Cardiac fibroblast (primary cell): ENCODE measurements around the gene MST1.
"Not testable (repeated sequence)": the region's sequence is repeated elsewhere in the genome, so short reads cannot be mapped to it uniquely, and the experiment has no call there.

ENCODE experiments used
- DNase-seq, 2 donors: peaks; one replicate each; pipeline versions ENCODE4 v3.0.0 to v3.0.0-alpha.2; 2010; ENCODE audit warnings: low read depth in 2 of 2
- H3K4me3 ChIP-seq, 2 donors: replicated peaks in 1 of 2; 1 replicate in 1 of 2; 2 replicates in 1 of 2; pipeline ENCODE4 v1.5.1; 2011; ENCODE audit warnings: low read depth in 2 of 2, low read length in 2 of 2, mild to moderate bottlenecking in 2 of 2, moderate library complexity in 1 of 2
- TF ChIP-seq, protein P1 (sequence below): IDR thresholded peaks from one replicate; pipeline ENCODE4 v1.5.1; 2011; ENCODE audit warnings: low read depth, mild to moderate bottlenecking, low read length, inconsistent platforms

MST1 gene

DNA sequence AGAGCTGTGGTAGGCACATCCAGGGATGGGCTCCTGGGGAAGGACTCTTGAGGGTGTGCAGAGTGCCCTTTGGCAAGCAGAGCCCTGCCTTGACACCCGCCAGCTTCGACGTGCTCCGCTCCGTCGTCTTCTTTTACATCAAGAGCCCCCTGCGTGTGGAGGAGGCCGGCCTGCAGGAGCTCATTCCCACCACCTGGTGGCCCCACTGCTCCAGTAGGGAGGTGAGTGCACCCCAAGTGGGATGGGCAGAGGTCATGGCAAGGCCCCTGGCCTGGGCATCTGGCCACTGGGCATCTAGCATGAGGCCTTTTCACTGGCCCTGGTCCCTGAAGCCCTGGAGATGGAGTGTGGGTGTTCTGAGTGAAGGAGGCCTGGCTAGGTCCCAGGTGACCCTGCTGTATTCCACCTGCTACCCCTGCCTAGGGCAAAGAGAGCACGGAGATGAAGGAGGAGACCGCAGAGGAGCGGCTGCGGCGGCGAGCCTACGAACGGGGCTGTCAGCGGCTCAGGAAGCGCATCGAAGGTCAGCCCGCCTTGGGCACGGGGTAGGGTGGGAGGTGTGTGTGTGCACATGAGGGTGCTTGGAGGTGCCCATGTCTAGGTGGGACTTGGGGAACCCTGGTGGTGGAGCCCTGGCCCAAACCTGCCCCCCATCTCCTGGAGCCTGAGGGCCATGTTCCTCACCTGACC lies 12.3 kb upstream of the MST1 start:
- TF ChIP-seq, protein P1, sequence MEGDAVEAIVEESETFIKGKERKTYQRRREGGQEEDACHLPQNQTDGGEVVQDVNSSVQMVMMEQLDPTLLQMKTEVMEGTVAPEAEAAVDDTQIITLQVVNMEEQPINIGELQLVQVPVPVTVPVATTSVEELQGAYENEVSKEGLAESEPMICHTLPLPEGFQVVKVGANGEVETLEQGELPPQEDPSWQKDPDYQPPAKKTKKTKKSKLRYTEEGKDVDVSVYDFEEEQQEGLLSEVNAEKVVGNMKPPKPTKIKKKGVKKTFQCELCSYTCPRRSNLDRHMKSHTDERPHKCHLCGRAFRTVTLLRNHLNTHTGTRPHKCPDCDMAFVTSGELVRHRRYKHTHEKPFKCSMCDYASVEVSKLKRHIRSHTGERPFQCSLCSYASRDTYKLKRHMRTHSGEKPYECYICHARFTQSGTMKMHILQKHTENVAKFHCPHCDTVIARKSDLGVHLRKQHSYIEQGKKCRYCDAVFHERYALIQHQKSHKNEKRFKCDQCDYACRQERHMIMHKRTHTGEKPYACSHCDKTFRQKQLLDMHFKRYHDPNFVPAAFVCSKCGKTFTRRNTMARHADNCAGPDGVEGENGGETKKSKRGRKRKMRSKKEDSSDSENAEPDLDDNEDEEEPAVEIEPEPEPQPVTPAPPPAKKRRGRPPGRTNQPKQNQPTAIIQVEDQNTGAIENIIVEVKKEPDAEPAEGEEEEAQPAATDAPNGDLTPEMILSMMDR = peak; percentile 67
- no peak for DNase-seq
- no peak overlapping the region for H3K4me3 ChIP-seq

DNA sequence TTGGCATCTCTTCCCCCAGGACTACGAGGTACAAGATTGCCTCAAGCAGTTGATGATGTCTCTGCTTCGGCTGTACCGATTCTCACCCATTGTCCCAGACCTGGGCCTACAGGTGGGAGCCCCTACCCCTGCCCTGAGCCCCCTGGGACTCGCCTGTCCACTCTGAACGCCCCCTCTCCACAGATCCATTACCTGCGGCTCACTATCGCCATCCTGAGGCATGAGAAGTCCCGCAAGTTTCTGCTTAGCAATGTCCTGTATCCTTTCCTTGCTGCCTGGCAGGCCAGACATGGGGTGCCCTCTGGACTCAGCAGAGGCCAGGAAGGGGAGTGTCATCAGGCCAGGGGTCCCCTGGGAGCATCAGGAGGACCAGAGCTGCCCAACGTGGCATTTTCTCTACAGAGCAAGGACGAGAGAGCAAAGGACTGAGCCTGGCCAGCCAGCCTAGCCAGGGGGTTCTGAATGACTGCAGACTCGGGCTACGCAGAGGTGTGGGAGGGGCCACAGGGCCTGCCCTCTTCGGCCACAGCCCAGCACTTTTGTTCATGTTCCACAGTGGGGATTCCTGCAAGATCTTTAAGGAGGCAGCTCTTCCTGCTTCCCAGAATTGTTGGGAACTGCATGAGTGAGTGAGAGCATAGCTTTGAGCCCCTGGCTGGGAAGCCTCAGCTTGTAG lies 11.3 kb upstream of the MST1 start:
- no peak for DNase-seq
- TF ChIP-seq, protein P1 = peak; percentile 9
- H3K4me3 ChIP-seq = no peak overlapping the region

DNA sequence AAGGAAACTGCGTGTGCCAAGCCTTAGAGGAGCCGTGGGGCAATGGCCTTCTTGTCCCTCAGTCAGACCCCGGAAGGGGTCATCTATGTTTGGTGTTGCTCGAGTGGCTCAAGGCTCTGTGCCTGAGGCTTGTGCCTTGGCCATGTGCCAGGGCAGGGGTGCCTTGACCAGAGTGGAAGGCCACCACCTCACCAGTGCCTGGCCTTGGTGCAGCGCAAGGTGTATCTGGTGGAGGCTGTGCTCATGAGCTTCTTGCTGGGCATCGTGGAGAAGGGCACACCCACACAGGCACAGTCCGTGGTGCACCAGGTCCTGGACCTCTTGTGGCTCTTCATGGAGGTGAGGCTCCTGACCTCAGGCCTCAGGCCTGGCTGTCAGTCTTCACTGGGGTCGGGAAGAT lies 10.7 kb upstream of the MST1 start:
- no peak overlapping the region for H3K4me3 ChIP-seq
- TF ChIP-seq, protein P1 = no peak
- no peak for DNase-seq

DNA sequence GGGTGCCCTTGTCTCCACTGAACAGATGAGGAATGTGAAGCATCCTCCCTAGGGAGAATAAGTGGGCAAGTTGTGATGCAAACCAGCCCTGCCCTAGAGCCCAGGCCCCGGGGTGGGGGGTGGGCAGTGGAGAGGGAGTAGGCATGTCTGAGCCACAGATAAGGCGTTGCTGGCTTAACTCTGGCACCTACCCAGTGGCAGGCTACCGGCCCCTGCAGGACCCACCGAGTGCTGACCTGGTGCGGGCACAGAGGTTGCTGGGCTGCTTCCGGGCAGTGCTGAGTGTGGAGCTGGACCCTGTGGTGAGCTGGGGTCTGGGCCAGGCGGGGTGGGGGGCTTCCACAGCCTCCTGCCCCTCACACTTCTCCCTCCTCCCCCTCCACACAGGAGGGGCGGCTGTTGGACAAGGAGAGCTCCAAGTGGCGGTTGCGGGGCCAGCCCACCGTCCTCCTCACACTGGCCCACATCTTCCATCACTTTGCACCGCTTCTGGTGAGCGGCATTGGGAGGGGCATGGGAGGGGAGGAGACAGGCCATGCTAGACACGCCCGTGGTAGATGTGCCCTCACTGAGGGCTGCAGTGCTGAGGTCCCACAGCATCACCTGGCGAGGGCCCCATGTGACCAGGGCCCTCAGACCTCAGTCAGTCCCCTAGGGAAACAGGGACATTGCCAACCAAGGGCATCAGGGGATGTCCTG lies 10.2 kb upstream of the MST1 start:
- no peak overlapping the region for H3K4me3 ChIP-seq
- peak in 1 of 2 donors; percentile 56 for DNase-seq
- TF ChIP-seq, protein P1 = no peak

DNA sequence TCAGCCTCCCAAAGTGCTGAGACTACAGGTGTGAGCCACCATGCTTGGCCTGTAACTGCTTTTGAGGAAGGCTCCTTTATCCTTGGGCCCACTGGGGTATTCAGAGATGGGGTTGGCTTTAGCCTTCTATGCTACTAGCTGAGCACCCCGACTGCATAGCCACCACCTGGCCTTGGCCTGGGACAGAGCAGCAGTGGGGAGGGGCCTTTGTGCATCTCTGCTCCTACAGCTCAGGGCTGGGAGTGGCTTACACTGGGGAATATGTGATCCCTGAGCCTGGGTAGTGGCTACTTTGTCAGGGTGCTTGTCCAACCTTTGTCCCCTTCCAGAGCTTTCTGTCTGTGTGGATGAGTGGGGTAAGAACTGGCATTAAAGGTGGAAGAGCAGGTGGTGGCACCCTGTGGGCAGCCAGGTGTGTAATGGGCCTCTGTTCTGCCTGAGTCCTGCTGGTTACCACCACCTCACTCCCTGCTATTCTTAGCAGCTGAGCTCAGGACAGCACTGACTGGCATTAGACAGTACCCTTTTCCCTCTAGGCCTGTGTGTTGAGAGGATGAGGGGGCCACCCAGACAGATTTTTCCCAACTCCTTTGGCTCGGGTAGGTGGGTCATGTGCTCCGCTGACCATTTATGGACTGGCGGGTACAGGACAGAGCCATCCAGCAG lies 6.2 kb upstream of the MST1 start:
- DNase-seq, H3K4me3 ChIP-seq: not testable (repeated sequence)

DNA sequence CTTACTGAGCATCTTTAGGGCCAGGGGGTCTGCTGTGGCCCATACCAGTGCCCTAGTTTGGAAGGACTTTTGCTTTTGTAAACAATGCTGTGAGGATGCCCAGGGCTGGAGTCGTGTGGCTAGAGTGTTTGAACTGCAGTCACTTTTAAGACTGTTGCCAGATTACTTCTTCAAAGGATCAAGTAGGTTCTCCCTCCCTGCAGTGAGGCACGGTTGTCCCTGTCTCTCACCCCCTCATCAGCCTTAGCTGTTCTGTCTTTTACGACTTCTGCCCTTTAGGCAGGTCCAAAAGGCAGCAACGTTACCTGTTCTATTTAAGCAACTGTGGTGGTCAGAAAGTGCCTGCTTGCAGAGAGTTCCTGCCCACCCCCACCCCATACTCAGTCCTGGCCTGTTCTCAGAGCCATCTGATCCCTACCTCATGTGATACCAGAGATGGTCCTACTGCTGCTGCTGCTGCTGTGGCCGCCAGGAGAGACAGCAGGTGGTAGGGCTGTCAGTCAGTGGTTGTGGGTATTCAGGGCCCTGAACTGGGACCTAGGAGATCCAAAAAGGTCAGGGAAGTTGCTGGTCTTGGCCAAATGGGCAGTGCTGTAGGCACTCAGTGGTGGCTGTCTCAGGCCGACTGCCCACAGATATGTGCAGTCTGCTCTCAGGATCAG lies 5.3 kb upstream of the MST1 start:
- DNase-seq = not testable (repeated sequence)

DNA sequence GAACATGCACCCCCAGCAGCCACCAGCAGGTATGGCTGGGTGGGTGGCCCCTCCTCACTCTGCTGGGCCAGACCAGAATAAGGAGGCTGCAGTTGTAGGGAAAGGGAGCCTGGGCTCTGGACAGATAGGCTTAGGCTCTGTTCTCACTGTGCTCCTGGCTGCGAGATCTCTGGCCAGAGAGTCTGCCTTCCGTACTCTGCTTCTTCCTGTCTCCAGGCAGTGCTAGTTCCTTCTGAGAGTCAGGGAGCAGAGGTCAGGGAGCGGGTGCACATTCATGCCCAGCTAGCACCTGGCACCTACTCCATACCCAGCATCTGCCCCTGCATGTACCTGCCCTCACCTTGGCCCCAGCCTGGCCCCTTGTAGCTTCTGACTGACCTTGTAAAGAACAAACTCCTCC lies 2.2 kb upstream of the MST1 start:
- DNase-seq, H3K4me3 ChIP-seq: not testable (repeated sequence)

More for the DNA sequence above, 5.3 kb upstream of the MST1 start:
- not testable (repeated sequence) for H3K4me3 ChIP-seq

DNA sequence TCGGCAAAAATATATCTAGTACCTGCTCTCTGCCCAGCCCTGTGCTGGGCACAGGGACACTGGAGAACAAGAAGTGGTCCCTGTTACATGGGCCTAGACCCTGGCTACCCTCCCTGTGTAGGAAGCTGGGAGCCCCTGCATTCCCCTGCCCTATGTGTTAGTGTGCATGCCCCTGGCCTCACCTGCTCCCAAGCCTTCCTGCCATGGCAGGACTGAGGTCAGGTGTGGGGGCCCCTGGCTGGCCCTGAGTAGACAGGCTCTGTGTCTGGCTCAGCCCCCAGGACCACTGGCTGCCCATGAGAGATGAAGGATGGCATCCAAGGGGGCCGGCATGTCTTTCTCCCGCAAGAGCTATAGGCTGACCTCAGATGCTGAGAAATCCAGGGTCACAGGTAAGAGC lies 1.6 kb upstream of the MST1 start:
- not testable (repeated sequence) for H3K4me3 ChIP-seq

DNA sequence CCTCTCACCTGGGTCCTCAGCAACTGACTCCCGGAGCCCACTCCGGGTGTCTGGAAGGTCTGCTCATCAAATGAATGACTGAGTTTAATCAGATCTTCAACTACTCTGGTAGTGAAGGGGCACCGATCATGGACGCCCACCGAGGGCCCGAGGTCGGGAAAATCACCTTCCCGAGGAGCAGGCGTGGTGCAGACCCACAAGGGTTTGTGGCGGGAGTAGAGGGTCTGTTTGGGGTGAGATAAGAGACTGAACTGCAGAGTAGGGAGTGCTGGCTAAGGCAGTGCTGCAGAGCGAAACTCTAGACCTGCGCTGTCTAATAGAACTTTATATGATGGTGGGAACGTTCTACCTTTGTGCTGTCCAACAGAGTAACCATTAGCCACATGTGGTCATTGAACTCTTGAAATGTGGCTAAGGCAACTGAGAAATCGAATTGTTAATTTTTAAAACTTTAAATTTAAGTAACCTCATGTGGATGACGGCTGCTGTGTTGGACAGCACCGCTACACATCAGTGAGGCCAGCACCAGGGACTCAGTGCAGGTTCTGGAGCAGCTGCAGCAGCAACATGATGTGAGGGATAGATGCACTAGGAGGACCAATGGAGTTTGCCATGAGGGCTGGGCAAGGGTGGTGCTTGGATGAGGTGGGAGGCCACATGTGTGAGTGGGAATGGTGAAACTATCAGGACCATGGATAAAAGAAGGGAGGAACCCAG lies 792 bp upstream of the MST1 start:
- not testable (repeated sequence) for DNase-seq
- peak overlapping the region; percentile 74 to 98 for H3K4me3 ChIP-seq

More for the DNA sequence above, 1.6 kb upstream of the MST1 start:
- not testable (repeated sequence) for DNase-seq

DNA sequence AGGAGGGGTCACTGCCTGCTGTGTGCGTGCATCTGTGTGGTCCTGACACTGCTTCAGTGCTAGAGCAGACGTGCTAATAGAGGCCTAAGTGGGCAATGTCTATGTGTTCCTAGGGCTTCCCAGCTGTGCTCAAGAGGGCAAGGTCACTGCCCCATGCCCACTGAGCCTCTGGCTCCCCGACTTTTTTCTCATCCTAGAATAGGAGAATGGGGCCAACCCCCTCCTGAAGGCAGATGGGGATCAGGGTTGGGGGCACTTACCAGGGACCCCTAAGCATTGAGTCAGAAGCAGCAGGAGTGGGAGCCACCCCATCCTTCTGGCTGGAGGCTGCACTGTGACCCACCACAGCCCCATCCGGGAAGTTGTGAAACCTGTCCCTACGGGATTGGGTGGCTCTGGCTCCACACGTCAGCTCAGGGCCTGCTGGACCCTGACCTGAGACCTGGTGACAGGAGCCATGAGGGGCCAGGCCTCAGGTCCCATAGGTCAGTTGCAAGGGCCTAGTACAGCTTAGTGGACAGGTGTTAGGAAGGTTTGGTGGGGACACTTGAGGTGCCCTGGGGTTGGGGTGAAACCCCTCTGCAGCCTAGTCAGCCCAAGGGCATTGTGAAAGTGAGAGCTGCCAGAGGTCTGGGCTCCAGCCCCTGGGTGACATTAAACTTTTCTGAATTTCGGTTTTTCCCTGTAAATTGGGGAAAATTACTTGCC lies 782 bp downstream of the MST1 start:
- H3K4me3 ChIP-seq = peak overlapping the region; percentile 74 to 98

DNA sequence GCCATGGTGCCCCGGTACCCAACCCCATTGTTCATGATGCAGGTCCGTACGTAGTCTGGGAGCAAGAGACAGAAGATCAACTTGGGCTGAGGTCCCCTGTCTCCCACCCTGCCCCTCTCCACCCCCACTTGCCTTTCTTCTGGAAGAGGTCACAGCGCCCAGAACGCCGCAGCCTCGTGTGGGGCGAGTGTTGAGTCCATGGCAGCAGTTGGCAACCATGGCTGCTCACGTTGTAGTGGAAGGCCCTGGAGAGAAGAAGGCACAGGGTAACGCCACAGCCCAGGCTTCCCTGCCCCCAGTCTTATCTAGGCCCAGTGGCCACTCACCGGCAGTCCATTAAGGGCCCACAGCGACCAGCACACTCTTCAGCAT lies 1.9 kb downstream of the MST1 start:
- not testable (repeated sequence) for DNase-seq, H3K4me3 ChIP-seq

More for the DNA sequence above, 782 bp downstream of the MST1 start:
- DNase-seq = not testable (repeated sequence)
